Astrocyte (in vitro differentiated cells and primary cell): ENCODE results near the gene ERAL1. TPM values are rescaled to one million over a fixed set of nuclear protein-coding genes. Genes with fewer than 3 reads are reported as not detected.
A peak's percentile ranks its signal among the peaks of the same experiment; 100 is the strongest.

ENCODE experiments used
- DNase-seq: peaks from one replicate; pipeline ENCODE4 v3.0.0-alpha.2; 2010; ENCODE audit warnings: low read depth
- FAIRE-seq: peaks from 2 replicates; lab custom pipeline; 2011; peaks lifted over from hg19 to GRCh38; lab: Jason Lieb, UNC
- H2AFZ ChIP-seq: 2 replicates; pipeline ENCODE4 v1.6.0; 2012; ENCODE audit warnings: low read depth, low read length, inconsistent platforms
- H3K27ac ChIP-seq: 2 replicates; pipeline ENCODE4 v1.5.1; 2011; ENCODE audit warnings: low read depth, low read length, inconsistent platforms
- H3K27me3 ChIP-seq: 2 replicates; pipeline ENCODE4 v1.6.0; 2011; ENCODE audit warnings: low read length, inconsistent platforms; ENCODE audit not compliant: insufficient read depth
- H3K36me3 ChIP-seq: 2 replicates; pipeline ENCODE4 v1.5.1; 2011; ENCODE audit warnings: low read length, inconsistent platforms; ENCODE audit not compliant: insufficient read depth
- H3K4me1 ChIP-seq: 2 replicates; pipeline ENCODE4 v1.5.1; 2011; ENCODE audit warnings: low read length, inconsistent platforms; ENCODE audit not compliant: insufficient read depth
- H3K4me2 ChIP-seq: 2 replicates; pipeline ENCODE4 v1.6.0; 2012; ENCODE audit warnings: low read length, inconsistent platforms
- H3K4me3 ChIP-seq: 2 replicates; pipeline ENCODE4 v1.5.1; 2011; ENCODE audit warnings: low read depth, mild to moderate bottlenecking, low read length, inconsistent platforms; ENCODE audit not compliant: insufficient read depth
- H3K79me2 ChIP-seq: 2 replicates; pipeline ENCODE4 v1.6.0; 2012; ENCODE audit warnings: mild to moderate bottlenecking, low read length, inconsistent platforms; ENCODE audit not compliant: insufficient read depth
- H3K9ac ChIP-seq: 2 replicates; pipeline ENCODE4 v1.6.0; 2012; ENCODE audit warnings: mild to moderate bottlenecking, low read length, inconsistent platforms
- H3K9me3 ChIP-seq: 2 replicates; pipeline ENCODE4 v1.5.1; 2012; ENCODE audit warnings: low read depth, mild to moderate bottlenecking, low read length, inconsistent platforms; ENCODE audit not compliant: insufficient read depth
- H4K20me1 ChIP-seq: 2 replicates; pipeline ENCODE4 v1.6.0; 2012; ENCODE audit warnings: low read length, inconsistent platforms; ENCODE audit not compliant: insufficient read depth
- H3K27ac Mint-ChIP-seq: one replicate; pipeline ENCODE4 v1.8.0; 2021; ENCODE audit warnings: mild to moderate bottlenecking, mixed read lengths; ENCODE audit not compliant: unreplicated experiment
- H3K27me3 Mint-ChIP-seq: one replicate; pipeline ENCODE4 v1.8.0; 2021; ENCODE audit warnings: low read depth, mixed read lengths; ENCODE audit not compliant: unreplicated experiment
- H3K36me3 Mint-ChIP-seq: one replicate; pipeline ENCODE4 v1.8.0; 2021; ENCODE audit warnings: low read depth, mixed read lengths; ENCODE audit not compliant: unreplicated experiment
- H3K4me1 Mint-ChIP-seq: one replicate; pipeline ENCODE4 v1.8.0; 2021; ENCODE audit warnings: low read depth, mixed read lengths; ENCODE audit not compliant: unreplicated experiment
- H3K4me3 Mint-ChIP-seq: one replicate; pipeline ENCODE4 v1.8.0; 2021; ENCODE audit warnings: mild to moderate bottlenecking, moderate library complexity, mixed read lengths; ENCODE audit not compliant: unreplicated experiment
- H3K9me3 Mint-ChIP-seq: one replicate; pipeline ENCODE4 v1.8.0; 2021; ENCODE audit warnings: mild to moderate bottlenecking, mixed read lengths; ENCODE audit not compliant: unreplicated experiment
- CTCF ChIP-seq: IDR thresholded peaks from 2 replicates; pipeline ENCODE4 v1.5.1; 2011; ENCODE audit warnings: low read depth, mild to moderate bottlenecking, inconsistent platforms, low read length, moderate library complexity; ENCODE audit not compliant: insufficient read depth
- EZH2 ChIP-seq: IDR thresholded peaks from 2 replicates; pipeline ENCODE4 v1.6.1; 2012; ENCODE audit warnings: mild to moderate bottlenecking, low read length, inconsistent platforms; ENCODE audit not compliant: insufficient read depth
- total RNA-seq: library from RNA; stranded (reverse); gene quantifications from 2 replicates; pipeline ENCODE4 v1.2.1, GENCODE V29; 2021

Gene ERAL1
- total RNA-seq, 1 donor from 2014 or later: 38.4 TPM

GRCh38 chr17:28907709-28908475 is 53.1 kb downstream of the ERAL1 start:
- Histone ChIP-seq H3K4me2 (no peak overlapping the region), H3K27me3 (no peaks in the 10 kb centered on the region), H3K79me2 (no peaks in the 10 kb centered on the region), H3K27ac (no peak overlapping the region), H3K9me3 (no peaks in the 10 kb centered on the region), H3K36me3 (peaks cover 58% of the 10 kb centered on the region), H3K9ac (no peak overlapping the region), H3K4me3 (no peak overlapping the region), H4K20me1 (peaks cover 84% of the 10 kb centered on the region), H3K4me1 (peaks cover 14% of the 10 kb centered on the region), H2AFZ (no peak overlapping the region)
- TF ChIP-seq EZH2: no peak
- TF ChIP-seq CTCF: no peak
- DNase-seq: no peak
- no peaks in the 10 kb centered on the region for H3K27me3 Mint-ChIP-seq
- peaks cover 32% of the 10 kb centered on the region for H3K36me3 Mint-ChIP-seq
- FAIRE-seq: no peak
- no peak overlapping the region for H3K27ac Mint-ChIP-seq
- no peak overlapping the region for H3K4me3 Mint-ChIP-seq
- H3K4me1 Mint-ChIP-seq: peaks cover 8% of the 10 kb centered on the region
- no peaks in the 10 kb centered on the region for H3K9me3 Mint-ChIP-seq

GRCh38 chr17:28908640-28909167 is 53.9 kb downstream of the ERAL1 start:
- H3K36me3 Mint-ChIP-seq: peaks cover 37% of the 10 kb centered on the region
- Histone ChIP-seq H4K20me1 (peaks cover 86% of the 10 kb centered on the region), H2AFZ (no peak overlapping the region), H3K79me2 (no peaks in the 10 kb centered on the region), H3K4me3 (no peak overlapping the region), H3K36me3 (peaks cover 66% of the 10 kb centered on the region), H3K27ac (no peak overlapping the region), H3K4me1 (peaks cover 9% of the 10 kb centered on the region), H3K9ac (peak overlapping the region; percentile 1), H3K9me3 (no peaks in the 10 kb centered on the region), H3K27me3 (no peaks in the 10 kb centered on the region), H3K4me2 (peak overlapping the region; percentile 13)
- H3K4me1 Mint-ChIP-seq: peaks cover 8% of the 10 kb centered on the region
- TF ChIP-seq CTCF (no peak), EZH2 (no peak)
- DNase-seq (peak; percentile 61), FAIRE-seq (peak; percentile 29)
- peak overlapping the region; percentile 50 for H3K4me3 Mint-ChIP-seq
- H3K9me3 Mint-ChIP-seq: no peaks in the 10 kb centered on the region
- peak overlapping the region; percentile 77 for H3K27ac Mint-ChIP-seq
- no peaks in the 10 kb centered on the region for H3K27me3 Mint-ChIP-seq

GRCh38 chr17:28910534-28910933 is 55.7 kb downstream of the ERAL1 start:
- Histone ChIP-seq H3K4me2 (no peak overlapping the region), H4K20me1 (peaks cover 89% of the 10 kb centered on the region), H3K4me1 (peaks cover 9% of the 10 kb centered on the region), H3K9me3 (no peaks in the 10 kb centered on the region), H3K36me3 (peaks cover 77% of the 10 kb centered on the region), H3K27me3 (no peaks in the 10 kb centered on the region), H2AFZ (no peak overlapping the region), H3K9ac (no peak overlapping the region), H3K4me3 (no peak overlapping the region), H3K79me2 (peaks cover 2% of the 10 kb centered on the region), H3K27ac (no peak overlapping the region)
- DNase-seq (no peak), FAIRE-seq (no peak)
- Mint-ChIP-seq H3K27ac (peak overlapping the region; percentile 12), H3K9me3 (no peaks in the 10 kb centered on the region), H3K36me3 (peaks cover 43% of the 10 kb centered on the region), H3K27me3 (no peaks in the 10 kb centered on the region), H3K4me1 (peaks cover 8% of the 10 kb centered on the region), H3K4me3 (no peak overlapping the region)
- no peak for TF ChIP-seq EZH2
- no peak for TF ChIP-seq CTCF
